Measurements from ENCODE around the gene TMED9. TPM values are rescaled to one million over a fixed set of nuclear protein-coding genes. Genes with fewer than 3 reads are reported as not detected.

TMED9 gene
- total and polyA plus RNA-seq, 12 donors, result 48.3 to 310 (median 69.5) TPM

DNA sequence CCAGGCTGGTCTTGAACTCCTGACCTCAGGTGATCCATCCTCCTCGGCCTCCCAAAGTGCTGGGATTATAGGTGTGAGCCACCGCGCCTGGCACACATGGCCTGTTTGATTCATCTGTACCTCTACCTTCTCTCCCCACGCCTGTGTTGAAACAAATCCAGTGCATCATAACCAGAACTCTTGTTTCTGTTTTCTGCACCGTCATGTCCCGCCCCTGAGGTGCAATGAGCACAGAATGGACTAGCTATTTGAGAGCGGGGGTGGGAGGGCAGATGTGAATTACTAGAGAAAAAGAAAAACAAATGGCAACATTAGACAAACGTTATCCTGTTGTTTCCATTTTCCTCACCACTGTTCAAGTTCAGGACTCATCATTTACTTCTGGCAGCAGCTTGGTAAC is 27.0 kb upstream of the TMED9 start:
- DNase-seq, result no peak

DNA sequence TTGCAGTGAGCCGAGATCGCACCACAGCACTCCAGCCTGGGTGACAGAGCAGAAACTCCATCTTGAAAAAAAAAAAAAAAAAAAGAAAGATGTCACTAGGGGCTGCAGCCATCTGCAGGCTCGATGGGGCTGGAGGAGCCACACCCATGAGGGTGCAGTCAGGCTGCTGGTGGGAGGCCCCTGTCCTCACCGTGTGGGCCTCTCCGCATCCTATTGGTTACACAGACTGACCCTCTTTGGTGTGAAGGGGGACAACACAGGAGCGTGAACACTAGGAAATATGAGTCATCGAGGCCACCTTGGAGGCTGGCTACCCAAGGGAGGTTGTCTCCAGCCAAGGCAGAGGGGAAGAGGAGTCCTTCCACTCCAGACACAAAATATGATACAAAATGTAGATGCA is 23.7 kb upstream of the TMED9 start:
- 63 to 74% methylated on average over 7 of the region's 7 CpGs for WGBS, 2 donors
- TF ChIP-seq, protein P1, sequence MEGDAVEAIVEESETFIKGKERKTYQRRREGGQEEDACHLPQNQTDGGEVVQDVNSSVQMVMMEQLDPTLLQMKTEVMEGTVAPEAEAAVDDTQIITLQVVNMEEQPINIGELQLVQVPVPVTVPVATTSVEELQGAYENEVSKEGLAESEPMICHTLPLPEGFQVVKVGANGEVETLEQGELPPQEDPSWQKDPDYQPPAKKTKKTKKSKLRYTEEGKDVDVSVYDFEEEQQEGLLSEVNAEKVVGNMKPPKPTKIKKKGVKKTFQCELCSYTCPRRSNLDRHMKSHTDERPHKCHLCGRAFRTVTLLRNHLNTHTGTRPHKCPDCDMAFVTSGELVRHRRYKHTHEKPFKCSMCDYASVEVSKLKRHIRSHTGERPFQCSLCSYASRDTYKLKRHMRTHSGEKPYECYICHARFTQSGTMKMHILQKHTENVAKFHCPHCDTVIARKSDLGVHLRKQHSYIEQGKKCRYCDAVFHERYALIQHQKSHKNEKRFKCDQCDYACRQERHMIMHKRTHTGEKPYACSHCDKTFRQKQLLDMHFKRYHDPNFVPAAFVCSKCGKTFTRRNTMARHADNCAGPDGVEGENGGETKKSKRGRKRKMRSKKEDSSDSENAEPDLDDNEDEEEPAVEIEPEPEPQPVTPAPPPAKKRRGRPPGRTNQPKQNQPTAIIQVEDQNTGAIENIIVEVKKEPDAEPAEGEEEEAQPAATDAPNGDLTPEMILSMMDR (IDR thresholded peaks at IDR 0.05), result no peak
- ATAC-seq, result no peak

More for the DNA sequence above, 27.0 kb upstream of the TMED9 start:
- H3K36me3 ChIP-seq, result no peaks in the 10 kb centered on the region
- WGBS, 2 donors, result 78 to 79% methylated on average over 8 of the region's 8 CpGs
- no peak overlapping the region for H3K27ac ChIP-seq
- peaks cover 0 to 9% (median 0%) of the 10 kb centered on the region in 11 donors for H3K9me3 ChIP-seq
- TF ChIP-seq, protein P1 (IDR thresholded peaks at IDR 0.05), result no peak
- H3K4me1 ChIP-seq, result no peaks in the 10 kb centered on the region
- no peak overlapping the region for H3K4me3 ChIP-seq
- ATAC-seq, result no peak
- H3K27me3 ChIP-seq, result peaks cover 0 to 24% (median 11%) of the 10 kb centered on the region in 7 donors
- intact Hi-C loops (cut with DNase I), result no loop called here

DNA sequence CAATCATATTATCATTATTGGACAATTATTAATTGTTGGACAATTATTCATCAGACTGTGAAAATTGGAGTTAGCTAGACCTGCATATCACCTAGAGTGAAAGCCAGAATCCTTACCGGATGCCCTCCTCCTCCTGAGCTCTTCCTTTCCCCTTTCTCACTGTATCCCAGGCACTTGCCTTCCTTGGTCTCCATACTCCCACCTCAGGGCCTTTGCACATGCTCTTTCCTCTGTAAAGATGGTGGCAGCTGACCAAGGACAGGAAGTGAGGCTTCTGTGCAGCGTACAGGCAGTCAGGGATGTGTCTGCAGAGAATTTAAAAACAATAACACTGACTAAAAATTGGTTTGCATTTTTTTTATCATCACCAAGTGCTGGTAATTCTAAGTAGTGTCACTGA is 22.1 kb upstream of the TMED9 start:
- DNase-seq (no peak), ATAC-seq (no peak)
- H3K36me3 ChIP-seq, result no peaks in the 10 kb centered on the region
- no peak overlapping the region for H3K4me3 ChIP-seq
- H3K4me1 ChIP-seq, result no peaks in the 10 kb centered on the region
- H3K27ac ChIP-seq, result no peak overlapping the region
- H3K9me3 ChIP-seq, result peaks cover 0 to 6% (median 0%) of the 10 kb centered on the region in 11 donors
- WGBS, 2 donors, result 75% methylated on average over 2 of the region's 2 CpGs
- intact Hi-C loops (cut with DNase I), result no loop called here
- TF ChIP-seq, protein P1 (IDR thresholded peaks at IDR 0.05), result no peak
- peaks cover 0 to 21% (median 11%) of the 10 kb centered on the region in 7 donors for H3K27me3 ChIP-seq

More for the DNA sequence above, 23.7 kb upstream of the TMED9 start:
- no peak overlapping the region for H3K4me3 ChIP-seq
- intact Hi-C loops (cut with DNase I), result no loop called here
- H3K36me3 ChIP-seq, result no peaks in the 10 kb centered on the region
- no peak for DNase-seq
- no peaks in the 10 kb centered on the region for H3K4me1 ChIP-seq
- H3K9me3 ChIP-seq, result peaks cover 0 to 6% (median 0%) of the 10 kb centered on the region in 11 donors
- H3K27me3 ChIP-seq, result peaks cover 0 to 24% (median 11%) of the 10 kb centered on the region in 7 donors
- no peak overlapping the region for H3K27ac ChIP-seq

DNA sequence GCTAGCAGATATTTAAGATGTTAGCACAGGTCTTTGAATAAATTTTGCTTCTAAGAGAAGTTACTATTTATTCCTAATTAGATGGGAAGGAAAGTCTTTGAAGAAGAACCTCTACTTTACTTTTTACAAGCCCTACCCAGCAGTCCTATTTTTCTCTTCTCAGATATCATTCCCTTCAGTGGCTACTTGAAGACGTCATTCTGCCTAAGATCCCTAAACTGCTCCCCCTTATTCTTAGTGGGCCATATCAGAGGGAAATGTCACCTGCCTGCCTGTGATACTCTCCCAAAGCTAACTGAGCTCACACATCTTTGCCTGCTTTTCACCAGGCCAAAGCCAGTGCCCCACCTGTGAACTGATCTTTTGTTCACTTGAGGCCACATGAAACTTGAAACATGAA is 16.5 kb upstream of the TMED9 start:
- Histone ChIP-seq H3K9me3 (peaks cover 0 to 6% (median 0%) of the 10 kb centered on the region in 11 donors), H3K4me3 (no peak overlapping the region), H3K36me3 (no peaks in the 10 kb centered on the region), H3K27me3 (no peaks in the 10 kb centered on the region), H3K27ac (no peak overlapping the region), H3K4me1 (no peaks in the 10 kb centered on the region)
- DNase-seq (no peak), ATAC-seq (no peak)
- 37 to 52% methylated on average over 1 of the region's 1 CpG for WGBS, 2 donors
- intact Hi-C loops (cut with DNase I), result no loop called here
- TF ChIP-seq, protein P1 (IDR thresholded peaks at IDR 0.05), result no peak
